Measurements from ENCODE around the gene TRIB2.

GRCh38 chr2:12719400-12720277 lies 2.9 kb downstream of the TRIB2 start:
- TF ChIP-seq CTCF (IDR thresholded peaks at IDR 0.05; ENCODE audit: extremely low read depth in 1 of 2, insufficient read depth in 1 of 2, low read depth in 1 of 2, low read length in 2 of 2), result no peak
- TF ChIP-seq EZH2 (IDR thresholded peaks at IDR 0.05; ENCODE audit: borderline replicate concordance, low read depth, low read length, severe bottlenecking), result no peak
- no peak for TF ChIP-seq POLR2AphosphoS5 (IDR thresholded peaks at IDR 0.05; ENCODE audit: insufficient read depth, low read depth, low read length)
- no peak for TF ChIP-seq POLR2A (IDR thresholded peaks at IDR 0.05; ENCODE audit: low read depth, low read length)
- TF ChIP-seq GATA2 (IDR thresholded peaks at IDR 0.05; ENCODE audit: insufficient read depth, insufficient read length, low read depth, low read length), result no peak
- TF ChIP-seq JUN (IDR thresholded peaks at IDR 0.05; ENCODE audit: borderline replicate concordance, insufficient read depth, insufficient read length, low read depth), result no peak
- TF ChIP-seq FOS (IDR thresholded peaks at IDR 0.05; ENCODE audit: borderline replicate concordance, insufficient read depth, low read length), result no peak
- TF ChIP-seq MAX (IDR thresholded peaks at IDR 0.05; ENCODE audit: insufficient read depth, insufficient read length), result no peak
- no peak for TF ChIP-seq MYC (IDR thresholded peaks at IDR 0.05; ENCODE audit: low read depth, low read length)
